Pulmonary artery endothelial cell (primary cell): ENCODE results near the gene MT1HL1. TPM values are rescaled to one million over a fixed set of nuclear protein-coding genes. Genes with fewer than 3 reads are reported as not detected.
"Not testable (repeated sequence)": the region's sequence is repeated elsewhere in the genome, so short reads cannot be mapped to it uniquely, and the experiment has no call there.

ENCODE experiments used
- DNase-seq: peaks from one replicate; pipeline ENCODE4 v3.0.0-alpha.2; 2011; ENCODE audit warnings: low read depth, low spot score
- total RNA-seq: library from RNA; depleted of rRNA; stranded (reverse); fragments of >200 nt; gene quantifications from 2 replicates; pipeline ENCODE4 v1.2.3, GENCODE V29; 2014

The MT1HL1 gene
- total RNA-seq, 1 donor from 2014 or later = not detected

GRCh38 chr1:236978740-236979139, 25.5 kb downstream of the MT1HL1 start:
- DNase-seq = no peak

- DNase-seq = no peak
Measured at GRCh38 chr1:236975461-236975860, 28.8 kb downstream of the MT1HL1 start.

- DNase-seq = not testable (repeated sequence)
Measured at GRCh38 chr1:236974025-236974424, 30.2 kb downstream of the MT1HL1 start.

GRCh38 chr1:236966636-236967035, 37.6 kb downstream of the MT1HL1 start:
- DNase-seq = no peak

- no peak for DNase-seq
Measured at GRCh38 chr1:236963920-236964319, 40.3 kb downstream of the MT1HL1 start.

GRCh38 chr1:236959112-236959511, 45.1 kb downstream of the MT1HL1 start:
- DNase-seq = no peak

- DNase-seq = no peak
Measured at GRCh38 chr1:236957235-236957634, 47.0 kb downstream of the MT1HL1 start.

Other genes with a start within 250 kb of the MT1HL1 start
- 37.5 and 39.9 TPM in 2 replicates for gene MTR, start 209.1 kb downstream of the MT1HL1 start, total RNA-seq
- gene RYR2, start 37.7 kb upstream of the MT1HL1 start, total RNA-seq = not detected in 2 replicates